Measurements from ENCODE around the gene WFDC1.

WFDC1 gene

GRCh38 chr16:84349862-84350684 is 55.4 kb downstream of the WFDC1 start:
- in situ Hi-C loops (cut with HindIII; ENCODE audit: low sequenced_read_pairs), result no loop called here

DNA sequence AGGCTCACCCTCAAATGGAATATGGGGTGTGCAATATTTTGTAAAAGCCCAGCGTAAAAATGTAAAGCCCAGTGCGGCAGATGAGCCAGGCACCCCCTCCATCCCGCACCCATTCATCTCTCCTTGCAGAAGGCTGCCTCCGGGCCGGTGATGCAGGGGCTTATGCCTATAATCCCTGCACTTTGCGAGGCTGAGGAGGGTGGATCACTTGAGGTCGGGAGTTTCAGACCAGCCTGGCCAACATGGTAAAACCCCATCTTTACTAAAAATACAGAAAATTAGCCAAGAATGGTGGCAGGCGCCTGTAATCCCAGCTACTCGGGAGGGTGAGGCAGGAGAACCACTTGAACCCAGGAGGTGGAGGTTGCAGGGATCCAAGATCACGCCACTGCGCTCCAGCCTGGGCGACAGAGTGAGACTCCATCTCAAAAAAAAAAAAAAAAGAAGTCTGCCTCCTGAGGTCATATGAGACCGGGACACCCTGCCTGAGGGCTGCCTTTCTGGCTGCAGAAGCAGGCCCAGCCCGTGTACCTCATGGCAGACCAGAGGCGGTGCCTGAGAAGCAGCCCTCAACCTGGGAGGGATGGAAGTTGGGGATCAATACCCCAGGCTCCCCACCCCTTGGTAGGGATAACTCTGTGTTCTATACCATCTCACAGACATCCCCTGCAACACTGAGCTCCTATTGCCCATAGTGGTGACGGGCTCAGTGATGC is 56.2 kb downstream of the WFDC1 start:
- in situ Hi-C loops (cut with HindIII; ENCODE audit: low sequenced_read_pairs), result no loop called here

DNA sequence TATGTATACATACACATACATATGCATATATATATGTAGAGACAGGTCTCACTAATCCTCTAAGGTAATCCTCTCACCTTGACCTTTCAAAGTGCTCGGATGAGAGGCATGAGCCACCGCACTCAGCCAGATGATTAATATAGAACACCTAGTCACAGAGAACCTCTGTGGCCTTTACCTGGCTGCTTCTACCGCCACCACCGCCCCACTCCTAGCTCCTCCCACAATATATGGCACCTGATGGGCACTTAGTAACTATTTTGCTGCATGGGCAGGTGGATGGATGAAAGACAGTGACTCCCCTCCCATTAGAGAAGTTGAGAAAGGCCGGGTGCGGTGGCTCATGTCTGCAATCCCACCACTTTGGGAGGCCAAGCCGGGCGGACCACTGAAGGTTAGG is 57.0 kb downstream of the WFDC1 start:
- in situ Hi-C loops (cut with HindIII; ENCODE audit: low sequenced_read_pairs), result no loop called here

GRCh38 chr16:84354306-84354705 is 59.6 kb downstream of the WFDC1 start:
- in situ Hi-C loops (cut with HindIII; ENCODE audit: low sequenced_read_pairs), result no loop called here

- in situ Hi-C loops (cut with HindIII; ENCODE audit: low sequenced_read_pairs), result no loop called here
These were observed 60.5 kb downstream of the WFDC1 start for GRCh38 chr16:84355149-84355548.

DNA sequence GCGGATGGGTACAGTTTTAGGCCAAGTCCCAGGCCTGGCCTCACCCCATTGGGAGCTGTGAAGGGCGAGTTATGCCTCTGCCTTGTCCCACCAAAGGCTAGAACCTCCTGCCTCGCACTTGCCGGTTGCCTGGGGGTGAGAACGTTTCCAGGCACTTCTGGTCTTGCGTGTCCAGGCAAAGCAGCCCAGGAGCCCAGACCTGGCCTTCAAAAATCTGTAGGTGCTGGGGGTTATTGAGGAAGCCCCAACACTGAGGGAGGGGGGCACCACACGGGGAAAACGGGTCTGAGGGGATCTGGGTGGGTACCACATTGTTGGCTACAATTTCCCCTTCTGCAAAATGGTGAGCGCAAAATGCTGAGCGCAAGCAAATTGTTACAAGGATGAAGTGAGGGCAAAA is 61.5 kb downstream of the WFDC1 start:
- in situ Hi-C loops (cut with HindIII; ENCODE audit: low sequenced_read_pairs), result no loop called here

DNA sequence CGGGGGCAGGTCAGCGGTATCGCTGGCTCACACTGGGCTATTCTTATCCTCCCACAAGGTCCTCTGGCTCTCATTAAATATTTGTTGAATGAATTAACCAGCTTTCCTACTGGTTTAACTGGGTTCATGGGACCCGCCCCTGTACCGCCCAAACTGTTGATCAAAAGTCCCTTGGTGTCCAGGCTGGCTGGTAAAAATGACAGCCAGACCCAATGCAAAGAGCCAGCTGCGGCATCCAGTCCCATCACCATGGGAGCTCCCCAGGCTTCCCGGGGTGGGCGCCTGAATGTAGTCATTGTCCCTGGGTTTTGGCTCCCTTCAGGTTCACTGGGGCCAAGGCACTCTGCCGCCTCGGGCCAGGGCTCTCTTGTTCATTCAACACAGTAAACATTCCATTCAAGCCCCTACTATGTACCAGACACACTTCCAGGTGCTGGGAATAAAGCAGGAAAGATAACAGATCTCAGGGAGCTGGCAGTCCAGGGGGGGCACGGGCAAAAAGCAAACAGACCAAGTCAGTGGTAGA is 62.0 kb downstream of the WFDC1 start:
- in situ Hi-C loops (cut with HindIII; ENCODE audit: low sequenced_read_pairs), result no loop called here

GRCh38 chr16:84357191-84357651 is 62.5 kb downstream of the WFDC1 start:
- in situ Hi-C loops (cut with HindIII; ENCODE audit: low sequenced_read_pairs), result no loop called here

- in situ Hi-C loops (cut with HindIII; ENCODE audit: low sequenced_read_pairs), result no loop called here
These were observed 64.1 kb downstream of the WFDC1 start for GRCh38 chr16:84358601-84359295.

DNA sequence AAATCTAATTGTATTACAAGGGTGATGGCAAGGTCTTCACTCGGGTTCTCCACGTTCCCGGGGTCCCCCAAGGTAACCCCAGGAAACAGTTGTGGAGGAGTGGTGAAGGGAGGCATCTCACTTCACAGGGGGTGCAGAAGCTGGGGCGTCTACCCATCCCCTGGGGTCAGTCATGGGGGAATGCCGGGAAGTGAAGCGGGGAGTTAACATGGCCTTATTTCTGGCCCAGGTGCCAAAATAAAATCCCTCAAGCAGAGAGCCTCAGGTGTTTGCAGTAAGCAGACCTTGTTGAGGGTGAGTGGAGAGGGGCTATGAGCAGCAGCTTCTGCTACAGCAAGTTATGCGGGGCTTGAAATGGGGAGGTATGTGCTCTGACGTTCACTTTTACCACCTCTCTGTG is 64.6 kb downstream of the WFDC1 start:
- in situ Hi-C loops (cut with HindIII; ENCODE audit: low sequenced_read_pairs), result no loop called here

DNA sequence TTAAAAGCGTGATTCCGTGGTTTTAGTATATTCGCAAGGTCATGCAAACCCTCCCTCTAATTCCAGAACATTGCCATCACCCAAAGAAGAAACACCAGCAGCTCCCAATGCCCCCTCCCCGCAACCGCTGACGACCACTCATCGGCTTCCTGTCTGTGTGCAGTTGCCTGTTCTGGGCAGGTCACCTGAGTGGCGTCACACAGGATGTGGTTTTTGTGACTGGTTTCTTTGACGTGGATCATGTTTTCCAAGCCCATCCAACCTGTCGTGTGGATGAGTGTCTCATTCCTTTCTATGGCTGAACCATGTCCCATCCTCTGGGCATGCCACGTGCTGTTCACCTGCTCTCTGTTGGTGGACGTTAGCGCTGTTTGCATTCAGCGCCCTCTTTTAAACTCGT is 65.5 kb downstream of the WFDC1 start:
- in situ Hi-C loops (cut with HindIII; ENCODE audit: low sequenced_read_pairs), result no loop called here

DNA sequence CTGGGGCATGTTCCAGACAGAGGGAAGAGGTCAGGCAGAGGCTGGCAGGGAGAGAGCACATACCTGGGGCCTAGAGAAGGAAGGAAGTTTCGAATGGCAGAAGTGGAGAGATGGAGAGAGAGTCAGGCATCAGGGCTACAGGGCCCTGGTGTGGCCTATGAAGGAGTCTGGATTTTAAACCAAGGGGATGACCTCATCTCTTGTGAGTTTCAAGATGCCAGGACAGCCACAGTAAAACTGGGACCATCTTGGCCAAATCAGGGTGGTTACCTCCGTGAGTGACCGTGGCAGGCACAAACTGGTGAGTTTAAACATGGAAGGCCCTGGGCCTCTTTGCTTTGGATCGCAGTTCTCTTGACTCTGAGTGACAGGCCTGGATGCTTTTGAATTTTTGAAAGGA is 66.1 kb downstream of the WFDC1 start:
- in situ Hi-C loops (cut with HindIII; ENCODE audit: low sequenced_read_pairs), result no loop called here

DNA sequence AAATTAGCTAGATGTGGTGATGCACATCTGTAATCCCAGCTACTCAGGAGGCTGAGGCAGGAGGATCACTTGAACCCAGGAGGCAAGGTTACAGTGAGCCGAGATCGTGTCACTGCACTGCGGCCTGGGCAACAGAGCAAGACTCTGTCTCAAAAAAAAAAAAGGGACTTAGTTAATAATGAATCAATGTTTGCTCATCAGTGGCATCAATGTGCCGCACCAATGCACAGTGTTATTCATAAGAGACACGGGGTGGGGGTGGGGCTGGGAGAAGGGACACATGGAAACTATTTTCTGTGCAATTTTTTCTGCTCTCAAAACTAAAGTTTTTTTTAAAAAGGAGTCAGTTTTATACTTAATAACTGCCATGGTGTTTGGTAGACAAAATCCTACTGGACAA is 66.9 kb downstream of the WFDC1 start:
- in situ Hi-C loops (cut with HindIII; ENCODE audit: low sequenced_read_pairs), result no loop called here

GRCh38 chr16:84362471-84362941 is 67.8 kb downstream of the WFDC1 start:
- in situ Hi-C loops (cut with HindIII; ENCODE audit: low sequenced_read_pairs), result no loop called here

GRCh38 chr16:84366208-84366607 is 71.5 kb downstream of the WFDC1 start:
- in situ Hi-C loops (cut with HindIII; ENCODE audit: low sequenced_read_pairs), result no loop called here

GRCh38 chr16:84367297-84367680 is 72.6 kb downstream of the WFDC1 start:
- in situ Hi-C loops (cut with HindIII; ENCODE audit: low sequenced_read_pairs), result no loop called here

GRCh38 chr16:84367750-84368307 is 73.2 kb downstream of the WFDC1 start:
- in situ Hi-C loops (cut with HindIII; ENCODE audit: low sequenced_read_pairs), result no loop called here

GRCh38 chr16:84368308-84368996 is 73.8 kb downstream of the WFDC1 start, which contains the start of gene ATP2C2:
ATP2C2 (plus strand) TSS chr16:84368538; CDS start chr16:84368616, 78 bp downstream.
- in situ Hi-C loops (cut with HindIII; ENCODE audit: low sequenced_read_pairs), result no loop called here

GRCh38 chr16:84369105-84369504 is 74.4 kb downstream of the WFDC1 start:
- in situ Hi-C loops (cut with HindIII; ENCODE audit: low sequenced_read_pairs), result no loop called here

GRCh38 chr16:84369938-84370627 is 75.4 kb downstream of the WFDC1 start:
- in situ Hi-C loops (cut with HindIII; ENCODE audit: low sequenced_read_pairs), result loop anchor here (5.0 to 10.0 kb wide), 4 partner anchors 47 to 105 kb away; no protein-coding TSS in a partner anchor
